Measurements from ENCODE around the gene TOR1B. TPM values are rescaled to one million over a fixed set of nuclear protein-coding genes. Genes with fewer than 3 reads are reported as not detected.
A peak's percentile ranks its signal among the peaks of the same experiment; 100 is the strongest.

The TOR1B gene
- total and polyA plus RNA-seq, 5 experiments from 2014 or later: 12.3 to 27.8 (median 20.2) TPM

- no peak for DNase-seq
- H3K27me3 Mint-ChIP-seq: no peaks in the 10 kb centered on the region
- no peaks in the 10 kb centered on the region for H3K9me3 Mint-ChIP-seq
- peak overlapping the region in 7 of 10 donors; percentile 77 to 95 (median 88) for H3K27ac Mint-ChIP-seq
- peak overlapping the region; percentile 80 to 93 (median 88) for H3K4me3 Mint-ChIP-seq
- ATAC-seq: peak; percentile 9 to 41
- peaks cover 10 to 34% (median 19%) of the 10 kb centered on the region in 4 donors for H3K4me1 Mint-ChIP-seq
- POLR2A ChIA-PET: interaction anchor here (0.6 to 5.3 kb wide), 8 partner anchors 12 to 63 kb away, joined by 3 to 42 read pairs (median 4); partner anchors contain the start of genes C9orf78 and USP20
- peaks cover 0 to 57% (median 5%) of the 10 kb centered on the region in 3 donors for H3K36me3 Mint-ChIP-seq
Measured at GRCh38 chr9:129823542-129823934, 20.6 kb downstream of the TOR1B start.

GRCh38 chr9:129823935-129824601 lies 21.1 kb downstream of the TOR1B start, which contains the start of gene TOR1A:
TOR1A (minus strand) TSS chr9:129824136; CDS start chr9:129824085, 51 bp downstream.
- Mint-ChIP-seq H3K27me3 (no peaks in the 10 kb centered on the region), H3K36me3 (peaks cover 0 to 57% (median 6%) of the 10 kb centered on the region in 3 donors), H3K4me1 (peaks cover 8 to 29% (median 14%) of the 10 kb centered on the region in 4 donors), H3K4me3 (peak within 1 kb of the TSS; percentile 80 to 93 (median 88)), H3K9me3 (no peaks in the 10 kb centered on the region), H3K27ac (peak within 1 kb of the TSS; percentile 80 to 95 (median 89))
- POLR2A ChIA-PET: interaction anchor here (0.6 to 5.3 kb wide), 11 partner anchors 11 to 1340 kb away, joined by 3 to 42 read pairs (median 4); partner anchors contain the start of genes C9orf78 and USP20
- DNase-seq (peak; percentile 80 to 94 (median 89)), ATAC-seq (peak; percentile 91 to 96)

GRCh38 chr9:129826344-129826743 lies 23.4 kb downstream of the TOR1B start:
- H3K9me3 Mint-ChIP-seq: no peaks in the 10 kb centered on the region
- H3K4me3 Mint-ChIP-seq: no peak overlapping the region
- H3K36me3 Mint-ChIP-seq: peaks cover 0 to 65% (median 16%) of the 10 kb centered on the region in 3 donors
- DNase-seq (no peak), ATAC-seq (no peak)
- H3K4me1 Mint-ChIP-seq: peaks cover 7 to 22% (median 14%) of the 10 kb centered on the region in 4 donors
- peak overlapping the region in 1 of 10 donors; percentile 68 for H3K27ac Mint-ChIP-seq
- H3K27me3 Mint-ChIP-seq: no peaks in the 10 kb centered on the region
- POLR2A ChIA-PET: interaction anchor here (0.6 to 5.3 kb wide), 5 partner anchors 9 to 225 kb away, joined by 3 to 42 read pairs (median 3); partner anchors contain the start of genes C9orf78 and USP20

GRCh38 chr9:129826759-129827158 lies 23.8 kb downstream of the TOR1B start:
- H3K27me3 Mint-ChIP-seq: no peaks in the 10 kb centered on the region
- H3K9me3 Mint-ChIP-seq: no peaks in the 10 kb centered on the region
- ATAC-seq (no peak), DNase-seq (no peak)
- peaks cover 7 to 21% (median 14%) of the 10 kb centered on the region in 4 donors for H3K4me1 Mint-ChIP-seq
- peak overlapping the region in 4 of 10 donors; percentile 22 to 79 (median 58) for H3K27ac Mint-ChIP-seq
- no peak overlapping the region for H3K4me3 Mint-ChIP-seq
- peaks cover 0 to 65% (median 16%) of the 10 kb centered on the region in 3 donors for H3K36me3 Mint-ChIP-seq
- POLR2A ChIA-PET: interaction anchor here (0.6 to 5.3 kb wide), 6 partner anchors 9 to 230 kb away, joined by 3 to 42 read pairs (median 4); partner anchors contain the start of genes C9orf78 and USP20

GRCh38 chr9:129828051-129828450 lies 25.1 kb downstream of the TOR1B start:
- Mint-ChIP-seq H3K4me3 (no peak overlapping the region), H3K36me3 (peaks cover 0 to 64% (median 18%) of the 10 kb centered on the region in 3 donors), H3K4me1 (peaks cover under 1 to 11% (median 7%) of the 10 kb centered on the region in 4 donors), H3K27me3 (no peaks in the 10 kb centered on the region), H3K9me3 (no peaks in the 10 kb centered on the region), H3K27ac (peak overlapping the region in 4 of 10 donors; percentile 48 to 65 (median 58))
- ATAC-seq (no peak), DNase-seq (no peak)
- POLR2A ChIA-PET: interaction anchor here (12.9 kb wide), 1 partner anchor 39 kb away, joined by 166 read pairs; no protein-coding TSS in a partner anchor

GRCh38 chr9:129828969-129829368 lies 26.0 kb downstream of the TOR1B start:
- H3K9me3 Mint-ChIP-seq: no peaks in the 10 kb centered on the region
- POLR2A ChIA-PET: interaction anchor here (12.9 kb wide), 1 partner anchor 39 kb away, joined by 166 read pairs; no protein-coding TSS in a partner anchor
- no peak overlapping the region for H3K4me3 Mint-ChIP-seq
- DNase-seq (no peak), ATAC-seq (no peak)
- H3K27me3 Mint-ChIP-seq: no peaks in the 10 kb centered on the region
- peak overlapping the region in 1 of 10 donors; percentile 52 for H3K27ac Mint-ChIP-seq
- H3K36me3 Mint-ChIP-seq: peaks cover 0 to 71% (median 23%) of the 10 kb centered on the region in 3 donors
- H3K4me1 Mint-ChIP-seq: peaks cover 4 to 19% (median 13%) of the 10 kb centered on the region in 4 donors

- no peaks in the 10 kb centered on the region for H3K9me3 Mint-ChIP-seq
- H3K36me3 Mint-ChIP-seq: peaks cover 0 to 74% (median 21%) of the 10 kb centered on the region in 3 donors
- no peak for ATAC-seq
- H3K27me3 Mint-ChIP-seq: no peaks in the 10 kb centered on the region
- H3K4me1 Mint-ChIP-seq: peaks cover 18 to 47% (median 43%) of the 10 kb centered on the region in 4 donors
- peak overlapping the region; percentile 92 to 100 (median 97) for H3K4me3 Mint-ChIP-seq
- peak overlapping the region in 5 of 10 donors; percentile 22 to 99 (median 98) for H3K27ac Mint-ChIP-seq
- POLR2A ChIA-PET: interaction anchor here (0.7 to 12.9 kb wide), 3 partner anchors 8 to 35 kb away, joined by 3 to 166 read pairs (median 42); partner anchors contain the start of gene TOR1A
- no peak for DNase-seq
Measured at GRCh38 chr9:129832982-129833381, 30.0 kb downstream of the TOR1B start.

GRCh38 chr9:129834489-129835127 lies 31.6 kb downstream of the TOR1B start:
- POLR2A ChIA-PET: interaction anchor here (0.6 to 12.9 kb wide), 13 partner anchors 10 to 219 kb away, joined by 3 to 166 read pairs (median 5); partner anchors contain the start of genes GPR107 and TOR1A
- peaks cover 0 to 58% (median 12%) of the 10 kb centered on the region in 3 donors for H3K36me3 Mint-ChIP-seq
- DNase-seq (peak in 9 of 10 donors; percentile 31 to 77 (median 48)), ATAC-seq (peak; percentile 55 to 58)
- no peaks in the 10 kb centered on the region for H3K27me3 Mint-ChIP-seq
- H3K4me1 Mint-ChIP-seq: peaks cover 29 to 63% (median 56%) of the 10 kb centered on the region in 4 donors
- no peaks in the 10 kb centered on the region for H3K9me3 Mint-ChIP-seq
- H3K4me3 Mint-ChIP-seq: peak overlapping the region; percentile 92 to 100 (median 97)
- peak overlapping the region; percentile 90 to 99 (median 99) for H3K27ac Mint-ChIP-seq

GRCh38 chr9:129835128-129835859 lies 32.3 kb downstream of the TOR1B start, which contains the start of the genes C9orf78 and USP20:
C9orf78 (minus strand) TSS chr9:129835275; CDS start chr9:129835221, 54 bp downstream.
USP20 (plus strand) TSS chr9:129835458; CDS start chr9:129852556, 17,098 bp downstream.
- Mint-ChIP-seq H3K27me3 (no peaks in the 10 kb centered on the region), H3K4me1 (peaks cover 29 to 68% (median 63%) of the 10 kb centered on the region in 4 donors), H3K4me3 (peak within 1 kb of the TSS; percentile 95 to 100 (median 97)), H3K36me3 (peaks cover 0 to 51% (median 10%) of the 10 kb centered on the region in 3 donors), H3K9me3 (no peaks in the 10 kb centered on the region), H3K27ac (peak within 1 kb of the TSS; percentile 90 to 99 (median 99))
- DNase-seq (peak; percentile 93 to 99 (median 98)), ATAC-seq (peak; percentile 87 to 89)
- POLR2A ChIA-PET: interaction anchor here (0.8 to 12.9 kb wide), 16 partner anchors 10 to 252 kb away, joined by 3 to 166 read pairs (median 5); partner anchors contain the start of genes GPR107 and TOR1A

- ATAC-seq (no peak), DNase-seq (no peak)
- Mint-ChIP-seq H3K9me3 (no peaks in the 10 kb centered on the region), H3K4me3 (peak overlapping the region; percentile 91 to 98 (median 95)), H3K27me3 (no peaks in the 10 kb centered on the region), H3K36me3 (peaks cover 0 to 46% (median 8%) of the 10 kb centered on the region in 3 donors), H3K27ac (peak overlapping the region; percentile 89 to 99 (median 96)), H3K4me1 (peaks cover 29 to 73% (median 67%) of the 10 kb centered on the region in 4 donors)
- POLR2A ChIA-PET: interaction anchor here (0.8 to 12.9 kb wide), 10 partner anchors 11 to 252 kb away, joined by 3 to 166 read pairs (median 7); partner anchors contain the start of gene TOR1A
Measured at GRCh38 chr9:129835860-129836223, 32.9 kb downstream of the TOR1B start.

All from naive thymus-derived CD8-positive, alpha-beta T cell (primary cell).